Activated CD4-positive, alpha-beta T cell treated with anti-CD3 and anti-CD28 coated beads for 48 hours (primary cell): ENCODE data around the gene EVC2.
"Not testable (repeated sequence)": the region's sequence is repeated elsewhere in the genome, so short reads cannot be mapped to it uniquely, and the experiment has no call there.

Experiments
- DNase-seq: peaks from one replicate; pipeline ENCODE4 v3.0.0-alpha.2; 2020

The EVC2 gene

GRCh38 chr4:5738061-5738460 is 29.7 kb upstream of the EVC2 start:
- no peak for DNase-seq

DNA sequence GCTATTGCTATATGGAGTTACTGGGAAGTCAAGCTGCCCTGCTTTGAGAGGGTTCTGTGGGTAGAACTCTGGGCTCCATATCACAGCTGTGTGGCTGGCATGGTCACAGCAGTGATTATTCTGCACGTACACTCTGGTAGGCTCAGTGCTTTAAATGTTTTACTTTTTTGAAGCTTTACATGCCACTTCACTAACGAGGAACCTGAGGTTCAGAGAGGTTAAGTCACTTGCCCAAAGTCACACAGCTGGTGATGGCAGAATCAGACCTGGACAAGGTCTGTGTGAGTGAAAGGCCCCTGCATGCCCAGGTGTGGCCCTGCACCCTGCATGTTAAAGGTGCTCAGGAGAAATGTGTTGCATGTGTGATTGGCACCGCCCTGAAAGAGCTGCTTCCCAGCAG is 27.1 kb upstream of the EVC2 start:
- no peak for DNase-seq

GRCh38 chr4:5734853-5735252 is 26.5 kb upstream of the EVC2 start:
- no peak for DNase-seq

- no peak for DNase-seq
Measured at GRCh38 chr4:5732158-5732557, 23.8 kb upstream of the EVC2 start.

- no peak for DNase-seq
Measured at GRCh38 chr4:5730993-5731990, 22.9 kb upstream of the EVC2 start.

GRCh38 chr4:5730436-5730835 is 22.1 kb upstream of the EVC2 start:
- DNase-seq, result no peak

- not testable (repeated sequence) for DNase-seq
Measured at GRCh38 chr4:5728412-5728811, 20.1 kb upstream of the EVC2 start.

- DNase-seq, result no peak
Measured at GRCh38 chr4:5724377-5724776, 16.0 kb upstream of the EVC2 start.

DNA sequence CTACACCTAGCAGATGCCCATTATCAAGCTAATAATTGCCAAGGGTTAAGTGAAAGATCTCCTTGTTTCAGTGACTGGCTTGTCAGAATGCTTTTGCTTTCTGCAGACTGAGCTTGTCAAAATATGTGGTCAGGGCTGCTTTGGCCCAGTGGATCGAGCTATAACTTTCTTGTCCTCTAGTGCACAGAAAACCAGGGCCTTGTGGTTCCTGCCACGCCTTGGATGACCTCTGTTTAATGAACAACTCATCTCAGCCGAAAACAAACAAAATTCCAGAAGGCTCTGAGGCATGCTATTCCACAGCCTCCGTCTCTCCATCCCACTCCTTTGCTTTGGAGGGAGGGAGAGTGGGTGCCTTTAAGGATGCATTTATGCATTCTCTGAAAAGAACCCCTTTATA is 14.0 kb upstream of the EVC2 start:
- DNase-seq, result no peak

- DNase-seq, result no peak
Measured at GRCh38 chr4:5721923-5722322, 13.6 kb upstream of the EVC2 start.

GRCh38 chr4:5720980-5721379 is 12.6 kb upstream of the EVC2 start:
- no peak for DNase-seq

GRCh38 chr4:5720157-5720850 is 11.9 kb upstream of the EVC2 start:
- no peak for DNase-seq

DNA sequence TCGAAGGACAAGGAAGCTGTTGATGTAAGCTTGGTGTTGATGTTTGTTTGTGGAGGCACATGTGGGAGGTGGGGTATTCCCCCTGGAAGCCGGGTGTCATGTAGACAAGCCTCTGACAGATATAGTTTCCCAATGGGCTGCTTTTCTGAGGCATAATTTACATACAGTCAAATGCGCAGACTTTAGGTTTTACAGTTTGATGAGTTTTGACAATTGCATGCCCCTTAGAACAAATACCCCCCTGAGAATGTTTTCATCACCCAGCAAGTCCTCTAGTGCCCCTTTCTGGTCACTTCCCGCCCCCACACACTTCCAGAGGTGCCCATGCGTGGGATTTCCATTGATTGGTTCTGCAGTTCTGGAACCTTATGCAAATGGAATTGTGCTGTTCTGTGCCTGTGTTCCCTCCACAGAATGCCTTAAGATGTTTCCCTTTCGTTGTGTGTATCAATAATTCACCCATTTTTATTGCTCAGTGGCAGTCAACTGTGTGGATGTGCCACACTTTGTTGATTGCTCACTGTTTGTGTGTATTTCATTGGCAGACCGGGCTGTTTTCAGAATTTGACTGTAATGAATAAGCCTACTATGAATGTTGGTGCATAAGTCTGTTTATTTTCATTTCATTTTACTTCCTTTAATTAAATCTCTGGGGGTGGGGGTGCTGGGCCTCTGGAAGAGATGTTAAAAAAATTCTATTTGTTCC is 11.1 kb upstream of the EVC2 start:
- DNase-seq, result no peak

DNA sequence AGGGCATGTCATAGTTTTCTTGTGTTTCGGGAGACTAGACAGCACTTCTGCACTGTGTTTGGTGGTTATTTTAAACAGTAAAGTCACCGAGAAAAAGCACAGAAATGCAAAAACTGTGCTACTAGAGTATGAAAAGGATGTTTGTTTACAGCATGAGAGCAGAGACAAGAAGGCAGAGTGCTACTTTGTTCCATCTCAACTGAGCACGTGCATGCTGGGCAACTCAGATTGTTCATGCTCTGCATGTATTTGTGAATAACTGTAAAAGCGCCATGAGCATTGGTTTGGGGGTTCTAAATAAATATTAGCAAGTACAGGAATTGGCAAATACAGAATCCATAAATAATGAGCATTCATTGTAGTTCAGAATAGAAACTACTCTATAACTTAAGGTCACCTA is 10.1 kb upstream of the EVC2 start:
- DNase-seq, result no peak

DNA sequence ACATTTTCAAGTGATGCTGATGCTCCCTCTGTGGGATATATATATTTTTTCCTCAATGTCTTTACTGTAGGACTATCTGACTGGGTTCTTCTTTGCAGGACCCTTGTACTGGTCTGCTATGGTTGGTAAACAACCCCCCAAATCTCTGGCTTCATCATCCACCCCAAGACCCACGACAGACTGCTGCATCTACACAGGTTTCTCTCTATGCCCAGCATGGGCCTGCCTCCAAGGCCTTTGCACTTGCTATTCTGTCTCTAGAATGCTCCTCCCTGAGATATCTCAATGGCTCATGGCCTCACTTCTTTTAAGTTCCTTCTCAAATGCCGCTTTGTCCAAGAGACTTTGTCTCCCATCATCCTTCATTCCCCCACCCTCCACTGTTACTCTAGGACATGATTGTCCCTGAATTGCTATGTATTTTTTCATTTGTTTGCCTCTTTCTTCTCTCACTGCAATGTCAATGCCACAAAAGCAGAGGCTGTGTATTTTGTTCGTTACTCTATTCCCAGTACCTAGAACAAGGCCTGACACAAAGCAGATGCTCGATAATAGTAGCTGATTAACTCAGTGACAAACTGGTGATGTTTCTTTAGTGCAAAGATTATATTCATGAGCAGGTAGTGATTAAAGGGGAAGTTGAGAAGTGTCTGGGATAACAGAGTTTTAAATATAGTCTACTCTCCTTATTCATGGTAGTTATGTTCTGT is 9.2 kb upstream of the EVC2 start:
- DNase-seq, result no peak

- no peak for DNase-seq
Measured at GRCh38 chr4:5716391-5716790, 8.0 kb upstream of the EVC2 start.

DNA sequence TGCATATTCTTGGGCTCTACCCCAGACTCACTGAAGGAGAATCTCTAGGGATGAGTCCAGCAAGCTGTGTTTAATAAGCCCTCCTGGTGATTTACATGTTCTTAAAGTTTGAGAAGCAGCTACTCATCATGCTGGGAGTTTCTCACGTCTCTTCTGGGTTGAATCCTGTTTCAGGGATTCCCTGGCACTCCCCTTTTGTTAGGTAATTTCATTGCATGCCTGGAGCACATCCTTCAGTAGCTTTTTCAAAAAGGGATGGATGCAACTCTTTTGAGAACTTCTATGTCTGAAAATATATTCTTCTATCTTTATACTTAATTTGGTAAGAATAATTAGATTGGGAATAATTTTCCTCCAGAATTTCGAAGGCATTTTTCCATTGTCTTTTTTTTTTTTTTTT is 7.0 kb upstream of the EVC2 start:
- no peak for DNase-seq

GRCh38 chr4:5713861-5714260 is 5.5 kb upstream of the EVC2 start:
- no peak for DNase-seq

- DNase-seq, result no peak
Measured at GRCh38 chr4:5712931-5713330, 4.6 kb upstream of the EVC2 start.

DNA sequence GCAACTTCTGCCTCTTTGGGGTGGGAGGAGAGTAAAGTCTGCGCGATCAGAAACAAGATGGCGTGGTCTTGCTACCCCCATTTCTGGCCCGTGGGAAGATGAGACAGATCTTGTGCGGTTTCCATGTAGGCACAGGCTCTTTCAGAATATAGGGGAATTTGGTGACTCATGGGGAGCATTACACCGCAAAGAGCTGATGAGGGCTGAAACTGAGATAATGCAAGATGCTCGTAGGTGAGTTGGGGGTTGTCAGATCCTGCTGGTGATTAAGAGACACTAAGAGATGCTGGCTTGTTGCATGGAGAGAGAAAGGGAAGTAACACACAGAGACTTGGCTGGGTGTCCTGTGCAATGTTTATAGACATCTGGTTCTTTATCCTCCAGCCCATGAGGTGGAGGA is 4.2 kb upstream of the EVC2 start:
- peak; percentile 20 for DNase-seq

DNA sequence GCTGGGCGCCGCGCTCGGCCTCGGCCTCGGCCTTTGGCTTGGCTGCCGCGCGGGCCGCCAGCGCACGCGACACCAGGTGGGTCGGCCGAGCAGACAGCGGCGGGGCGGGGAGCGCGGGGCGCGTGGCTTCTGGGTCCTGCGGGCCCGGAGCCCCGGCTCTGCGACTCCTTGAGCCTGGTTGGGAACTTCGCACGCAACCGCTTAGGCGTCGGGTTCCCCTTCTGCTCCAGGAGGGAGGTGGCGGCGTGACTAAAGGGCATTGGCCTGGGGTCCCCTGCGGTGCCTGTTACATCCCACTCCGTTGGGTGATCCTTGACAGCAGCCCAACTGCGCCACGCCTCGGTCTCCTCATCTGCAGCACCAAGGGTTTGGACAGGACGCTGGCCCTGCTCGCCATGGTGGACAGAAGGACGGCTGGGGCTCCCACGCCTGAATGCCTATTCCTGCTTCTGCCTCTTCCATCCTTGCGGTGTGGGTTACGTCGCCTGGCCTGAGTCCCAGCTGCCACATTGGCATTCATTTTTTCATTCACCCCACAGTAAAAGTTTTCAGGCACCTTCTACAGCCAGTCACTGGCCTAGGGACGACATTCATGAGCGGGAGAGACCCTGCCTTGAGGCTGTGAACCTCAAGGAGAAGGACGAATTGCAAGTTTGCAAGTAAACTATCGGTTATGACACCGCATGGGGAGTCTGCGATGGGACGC is 3.3 kb upstream of the EVC2 start:
- DNase-seq, result no peak

DNA sequence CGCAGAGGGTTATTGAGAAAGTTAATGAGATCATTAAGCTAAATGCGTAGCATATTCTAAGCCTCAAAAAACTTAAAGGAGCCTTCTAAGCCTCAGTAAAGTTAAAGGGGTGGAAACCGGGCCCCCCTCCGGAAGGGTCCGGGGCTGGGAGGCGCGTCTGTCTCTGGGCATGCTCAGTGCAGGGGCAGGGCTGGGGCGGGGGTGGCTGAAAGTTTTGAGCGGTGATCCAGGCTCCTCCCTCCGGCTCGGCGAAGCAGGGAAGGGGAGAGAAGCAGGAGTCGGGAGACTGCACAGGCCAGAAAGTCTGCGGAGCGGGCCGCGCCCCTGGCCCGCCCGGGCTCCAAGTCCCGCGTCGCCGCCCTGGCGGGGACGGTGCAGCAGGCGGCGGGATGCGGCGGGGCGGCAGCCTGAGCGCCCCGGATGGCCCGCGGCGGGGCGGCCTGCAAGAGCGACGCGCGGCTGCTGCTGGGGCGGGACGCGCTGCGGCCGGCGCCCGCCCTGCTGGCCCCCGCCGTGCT is 2.7 kb upstream of the EVC2 start, which contains the start of gene EVC:
TSS of gene EVC (plus strand) at position 241 of the 518 bp plus-strand sequence. CDS start at position 421, 180 bp downstream.
- DNase-seq, result peak; percentile 31
